DND-41 (cell line): ENCODE data around the gene OSTF1.

Experiments
- ATAC-seq: fragments of 200-7000 bp; cut with Tn5 transposase; 3 replicates; pipeline ENCODE4 v1.9.1; 2021; ENCODE audit warnings: low read depth; ENCODE audit not compliant: insufficient read depth
- DNase-seq: peaks from one replicate; pipeline ENCODE4 v3.0.0-alpha.2; 2020
- H2AFZ ChIP-seq: 2 replicates; pipeline ENCODE4 v1.6.0; 2012; ENCODE audit warnings: low read depth, low read length
- H3K27ac ChIP-seq: 2 replicates; pipeline ENCODE4 v1.5.1; 2012; ENCODE audit warnings: low read length, inconsistent platforms
- H3K27me3 ChIP-seq: fragments of 200-600 bp; sonication (generic); 2 replicates; pipeline ENCODE4 v1.6.0; 2012; ENCODE audit warnings: low read length, mild to moderate bottlenecking, inconsistent platforms; ENCODE audit not compliant: insufficient read depth, poor library complexity
- H3K36me3 ChIP-seq: 2 replicates; pipeline ENCODE4 v1.5.1; 2012; ENCODE audit warnings: low read length, inconsistent platforms; ENCODE audit not compliant: insufficient read depth
- H3K4me1 ChIP-seq: 2 replicates; pipeline ENCODE4 v1.5.1; 2012; ENCODE audit warnings: mild to moderate bottlenecking, low read length; ENCODE audit not compliant: insufficient read depth
- H3K4me2 ChIP-seq: 2 replicates; pipeline ENCODE4 v1.6.0; 2012; ENCODE audit warnings: mild to moderate bottlenecking, moderate library complexity, low read length, inconsistent platforms; ENCODE audit not compliant: insufficient read depth
- H3K4me3 ChIP-seq, 2 experiments: fragments of 200-600 bp in 1 of 2; shearing (Covaris generic) in 1 of 2; 2 replicates each; pipeline ENCODE4 v1.5.1; 2012 to 2016; ENCODE audit warnings: inconsistent platforms in 2 of 2, low read length in 2 of 2, mild to moderate bottlenecking in 2 of 2, low read depth in 1 of 2, moderate library complexity in 1 of 2
- H3K79me2 ChIP-seq: 2 replicates; pipeline ENCODE4 v1.6.0; 2012; ENCODE audit warnings: low read length, inconsistent platforms; ENCODE audit not compliant: insufficient read depth
- H3K9ac ChIP-seq: 2 replicates; pipeline ENCODE4 v1.6.0; 2012; ENCODE audit warnings: low read depth, mild to moderate bottlenecking, inconsistent platforms, low read length, moderate library complexity
- H3K9me3 ChIP-seq: 2 replicates; pipeline ENCODE4 v1.5.1; 2012; ENCODE audit warnings: low read length, moderate library complexity, mild to moderate bottlenecking, inconsistent platforms; ENCODE audit not compliant: insufficient read depth, severe bottlenecking
- H4K20me1 ChIP-seq: 2 replicates; pipeline ENCODE4 v1.6.0; 2012; ENCODE audit warnings: low read length; ENCODE audit not compliant: insufficient read depth
- CTCF ChIP-seq: IDR thresholded peaks from 2 replicates; pipeline ENCODE4 v1.5.1; 2012; ENCODE audit warnings: borderline replicate concordance, low read length, moderate library complexity, mild to moderate bottlenecking; ENCODE audit not compliant: poor library complexity, severe bottlenecking; ENCODE audit errors: extremely low read depth
- EZH2 ChIP-seq: IDR thresholded peaks from 3 replicates; pipeline ENCODE4 v1.6.1; 2012; ENCODE audit warnings: borderline replicate concordance, low read depth, mild to moderate bottlenecking, moderate library complexity, low read length, inconsistent platforms; ENCODE audit not compliant: severe bottlenecking

OSTF1 gene

GRCh38 chr9:75102177-75102790, 14.0 kb downstream of the OSTF1 start:
- H3K27ac ChIP-seq: no peak overlapping the region
- H3K79me2 ChIP-seq: peaks cover 89% of the 10 kb centered on the region
- H3K4me2 ChIP-seq: no peak overlapping the region
- H3K9ac ChIP-seq: no peak overlapping the region
- no peaks in the 10 kb centered on the region for H3K4me1 ChIP-seq
- no peaks in the 10 kb centered on the region for H3K9me3 ChIP-seq
- peaks cover 11% of the 10 kb centered on the region; the same call in 1 of the 2 replicates for H3K36me3 ChIP-seq
- TF ChIP-seq EZH2: no peak
- TF ChIP-seq CTCF: no peak
- H4K20me1 ChIP-seq: no peaks in the 10 kb centered on the region; the same call in 1 of the 2 replicates
- no peaks in the 10 kb centered on the region for H3K27me3 ChIP-seq
- no peak overlapping the region for H2AFZ ChIP-seq
- H3K4me3 ChIP-seq: no peak overlapping the region
- no peak for DNase-seq
- no peak for ATAC-seq

GRCh38 chr9:75104607-75105006, 16.3 kb downstream of the OSTF1 start:
- no peak overlapping the region for H3K9ac ChIP-seq
- no peak overlapping the region for H3K4me2 ChIP-seq
- no peaks in the 10 kb centered on the region for H3K9me3 ChIP-seq
- 0 out of 2 replicates have a peak, but pooled peaks cover 9% of the 10 kb centered on the region for H3K36me3 ChIP-seq
- H3K27me3 ChIP-seq: no peaks in the 10 kb centered on the region
- no peak overlapping the region for H2AFZ ChIP-seq
- H3K4me3 ChIP-seq: no peak overlapping the region
- no peak for ATAC-seq
- H4K20me1 ChIP-seq: no peaks in the 10 kb centered on the region; the same call in 1 of the 2 replicates
- H3K4me1 ChIP-seq: no peaks in the 10 kb centered on the region
- H3K79me2 ChIP-seq: peaks cover 85% of the 10 kb centered on the region
- H3K27ac ChIP-seq: no peak overlapping the region
- TF ChIP-seq CTCF: no peak
- TF ChIP-seq EZH2: no peak
- DNase-seq: no peak

- Histone ChIP-seq H3K9me3 (no peaks in the 10 kb centered on the region), H3K79me2 (peaks cover 85% of the 10 kb centered on the region), H3K4me3 (no peak overlapping the region), H3K4me1 (no peaks in the 10 kb centered on the region), H4K20me1 (no peaks in the 10 kb centered on the region; the same call in 1 of the 2 replicates), H3K36me3 (0 out of 2 replicates have a peak, but pooled peaks cover 9% of the 10 kb centered on the region), H2AFZ (no peak overlapping the region), H3K27ac (no peak overlapping the region), H3K4me2 (no peak overlapping the region), H3K9ac (no peak overlapping the region), H3K27me3 (no peaks in the 10 kb centered on the region)
- ATAC-seq: no peak
- TF ChIP-seq CTCF: no peak
- no peak for TF ChIP-seq EZH2
- no peak for DNase-seq
Measured at GRCh38 chr9:75105019-75105540, 16.8 kb downstream of the OSTF1 start.
